Common myeloid progenitor, CD34-positive (primary cell): ENCODE measurements around the gene FOXP1.
A peak's percentile ranks its signal among the peaks of the same experiment; 100 is the strongest.

Source experiments
- CTCF ChIA-PET: fragments of 350-600 bp; sonication (Branson Sonifier 250); formaldehyde crosslinking; loops from one replicate; lab custom pipeline; 2021; ENCODE audit warnings: antibody characterized with exemption; lab: Charles Lee
- POLR2A ChIA-PET: fragments of 350-600 bp; sonication (Branson Sonifier 250); formaldehyde crosslinking; loops from one replicate; lab custom pipeline; 2021; ENCODE audit warnings: antibody characterized with exemption; lab: Charles Lee
- DNase-seq, 3 donors: peaks; one replicate each; pipeline versions ENCODE4 v3.0.0 to v3.0.0-alpha.2; 2013
- H3K27ac ChIP-seq, 2 experiments: 1 replicate in 1 of 2; 2 replicates in 1 of 2; pipeline ENCODE4 v1.7.0; 2013; ENCODE audit warnings: inconsistent platforms in 2 of 2, low read length in 2 of 2, mild to moderate bottlenecking in 2 of 2, low read depth in 1 of 2, moderate library complexity in 1 of 2; ENCODE audit not compliant: severe bottlenecking in 2 of 2, insufficient read depth in 1 of 2, poor library complexity in 1 of 2
- H3K27me3 ChIP-seq, 5 experiments: replicated peaks in 2 of 5; 1 replicate in 3 of 5; 2 replicates in 2 of 5; pipeline versions ENCODE4 v1.6.1 to v1.7.0; 2013; ENCODE audit warnings: low read length in 4 of 5, mild to moderate bottlenecking in 2 of 5, moderate library complexity in 2 of 5, inconsistent platforms in 1 of 5; ENCODE audit not compliant: insufficient read depth in 5 of 5, control insufficient read depth in 4 of 5
- H3K36me3 ChIP-seq, 4 experiments: 1 replicate in 2 of 4; 2 replicates in 2 of 4; pipeline versions ENCODE4 v1.6.1 to v1.7.0; 2013; ENCODE audit warnings: low read length in 3 of 4, control low read depth in 1 of 4, mild to moderate bottlenecking in 1 of 4; ENCODE audit not compliant: control insufficient read depth in 4 of 4, insufficient read depth in 4 of 4
- H3K4me1 ChIP-seq, 4 experiments: 1 replicate in 3 of 4; 2 replicates in 1 of 4; pipeline versions ENCODE4 v1.6.1 to v1.7.1; 2013; ENCODE audit warnings: low read length in 3 of 4, mild to moderate bottlenecking in 3 of 4, control low read depth in 1 of 4, inconsistent platforms in 1 of 4, moderate library complexity in 1 of 4; ENCODE audit not compliant: control insufficient read depth in 4 of 4, insufficient read depth in 4 of 4; ENCODE audit errors: control extremely low read depth in 1 of 4
- H3K4me3 ChIP-seq, 7 experiments: 1 replicate in 4 of 7; 2 replicates in 3 of 7; pipeline versions ENCODE4 v1.5.1 to v1.7.0; 2013; ENCODE audit warnings: mild to moderate bottlenecking in 7 of 7, low read length in 6 of 7, moderate library complexity in 6 of 7, inconsistent platforms in 2 of 7, low read depth in 2 of 7, control low read depth in 1 of 7; ENCODE audit not compliant: insufficient read depth in 4 of 7, control insufficient read depth in 1 of 7; ENCODE audit errors: extremely low read depth in 1 of 7
- H3K9me3 ChIP-seq, 5 experiments: 1 replicate in 4 of 5; 2 replicates in 1 of 5; pipeline versions ENCODE4 v1.6.1 to v1.7.1; 2013; ENCODE audit warnings: low read length in 4 of 5, mild to moderate bottlenecking in 2 of 5, inconsistent platforms in 1 of 5, low read depth in 1 of 5, moderate library complexity in 1 of 5; ENCODE audit not compliant: control insufficient read depth in 4 of 5, insufficient read depth in 2 of 5; ENCODE audit errors: control extremely low read depth in 1 of 5
- WGBS: methylation state at CpG from one replicate; pipeline ENCODE4 v1.1.5; 2013; ENCODE audit not compliant: insufficient coverage; 5-methylcytosine and 5-hydroxymethylcytosine counted together

The FOXP1 gene

GRCh38 chr3:71395927-71396695 lies 187.4 kb downstream of the FOXP1 start:
- no peak overlapping the region for H3K4me3 ChIP-seq
- WGBS = 68% methylated on average over 6 of the region's 7 CpGs
- ChIA-PET POLR2A (interaction anchor here (0.5 kb wide), 3 partner anchors 40 to 387 kb away, joined by 3 to 9 read pairs (median 3); no protein-coding TSS in a partner anchor), CTCF (interaction anchor here (0.8 to 2.2 kb wide), 13 partner anchors 9 to 154 kb away, joined by 3 to 10 read pairs (median 3); no protein-coding TSS in a partner anchor)
- no peak for DNase-seq
- peaks cover 35 to 82% (median 53%) of the 10 kb centered on the region in 4 experiments for H3K4me1 ChIP-seq
- no peaks in the 10 kb centered on the region for H3K27me3 ChIP-seq
- H3K27ac ChIP-seq = no peak overlapping the region
- H3K36me3 ChIP-seq = no peaks in the 10 kb centered on the region
- H3K9me3 ChIP-seq = no peaks in the 10 kb centered on the region

GRCh38 chr3:71395470-71395869 lies 188.1 kb downstream of the FOXP1 start:
- H3K27me3 ChIP-seq = no peaks in the 10 kb centered on the region
- POLR2A ChIA-PET = interaction anchor here (1.0 kb wide), 1 partner anchor 98 kb away, joined by 3 read pairs; no protein-coding TSS in a partner anchor
- no peak for DNase-seq
- CTCF ChIA-PET = interaction anchor here (0.8 to 2.2 kb wide), 11 partner anchors 10 to 116 kb away, joined by 3 to 8 read pairs (median 3); no protein-coding TSS in a partner anchor
- H3K36me3 ChIP-seq = no peaks in the 10 kb centered on the region
- H3K9me3 ChIP-seq = no peaks in the 10 kb centered on the region
- no peak overlapping the region for H3K4me3 ChIP-seq
- H3K27ac ChIP-seq = no peak overlapping the region
- WGBS = no CpG with 5 or more reads among the region's 3 CpGs
- H3K4me1 ChIP-seq = peaks cover 42 to 82% (median 57%) of the 10 kb centered on the region in 4 experiments

- H3K36me3 ChIP-seq = no peaks in the 10 kb centered on the region
- H3K27me3 ChIP-seq = no peaks in the 10 kb centered on the region
- no peak overlapping the region for H3K4me3 ChIP-seq
- no peak for DNase-seq
- CTCF ChIA-PET = interaction anchor here (0.6 to 1.1 kb wide), 3 partner anchors 17 to 206 kb away, joined by 3 read pairs; no protein-coding TSS in a partner anchor
- WGBS = 100% methylated on average over 1 of the region's 2 CpGs
- H3K27ac ChIP-seq = peak overlapping the region; percentile 97 to 98
- no peaks in the 10 kb centered on the region for H3K9me3 ChIP-seq
- H3K4me1 ChIP-seq = peaks cover 50 to 83% (median 70%) of the 10 kb centered on the region in 4 experiments
- POLR2A ChIA-PET = no interaction called here
Observed at GRCh38 chr3:71393745-71394144, 189.8 kb downstream of the FOXP1 start.

- no peaks in the 10 kb centered on the region for H3K27me3 ChIP-seq
Observed at GRCh38 chr3:71393093-71393492, 190.4 kb downstream of the FOXP1 start.

GRCh38 chr3:71392251-71392650 lies 191.3 kb downstream of the FOXP1 start:
- H3K4me1 ChIP-seq = peaks cover 57 to 85% (median 71%) of the 10 kb centered on the region in 4 experiments
- no peaks in the 10 kb centered on the region for H3K27me3 ChIP-seq
- ChIA-PET POLR2A (interaction anchor here (0.6 kb wide), 1 partner anchor 50 kb away, joined by 3 read pairs; no protein-coding TSS in a partner anchor), CTCF (interaction anchor here (1.0 to 1.5 kb wide), 3 partner anchors 26 to 93 kb away, joined by 3 read pairs; no protein-coding TSS in a partner anchor)
- no peaks in the 10 kb centered on the region for H3K36me3 ChIP-seq
- peak overlapping the region; percentile 97 to 98 for H3K27ac ChIP-seq
- WGBS = no CpG with 5 or more reads among the region's 2 CpGs
- peak overlapping the region in 2 of 7 experiments; percentile 42 to 69 for H3K4me3 ChIP-seq
- peak; percentile 58 to 88 (median 81) for DNase-seq
- H3K9me3 ChIP-seq = no peaks in the 10 kb centered on the region

More at GRCh38 chr3:71393093-71393492, 190.4 kb downstream of the FOXP1 start:
- H3K36me3 ChIP-seq = no peaks in the 10 kb centered on the region
- H3K9me3 ChIP-seq = no peaks in the 10 kb centered on the region
- peaks cover 52 to 83% (median 70%) of the 10 kb centered on the region in 4 experiments for H3K4me1 ChIP-seq
- ChIA-PET CTCF (interaction anchor here (0.6 to 1.1 kb wide), 2 partner anchors 26 to 207 kb away, joined by 3 read pairs; no protein-coding TSS in a partner anchor), POLR2A (no interaction called here)
- WGBS = no CpG with 5 or more reads among the region's 1 CpG
- H3K4me3 ChIP-seq = no peak overlapping the region
- H3K27ac ChIP-seq = peak overlapping the region; percentile 97 to 98
- DNase-seq = peak; percentile 48 to 87 (median 76)

GRCh38 chr3:71391361-71391760 lies 192.2 kb downstream of the FOXP1 start:
- H3K27ac ChIP-seq = peak overlapping the region; percentile 97 to 98
- no peaks in the 10 kb centered on the region for H3K36me3 ChIP-seq
- CTCF ChIA-PET = interaction anchor here (1.3 to 1.5 kb wide), 3 partner anchors 11 to 92 kb away, joined by 3 to 4 read pairs (median 3); no protein-coding TSS in a partner anchor
- H3K4me1 ChIP-seq = peaks cover 58 to 88% (median 72%) of the 10 kb centered on the region in 4 experiments
- POLR2A ChIA-PET = no interaction called here
- peak in 1 of 3 donors; percentile 35 for DNase-seq
- H3K9me3 ChIP-seq = no peaks in the 10 kb centered on the region
- 17% methylated on average over 6 of the region's 7 CpGs for WGBS
- peak overlapping the region in 6 of 7 experiments; percentile 5 to 69 (median 28) for H3K4me3 ChIP-seq
- no peaks in the 10 kb centered on the region for H3K27me3 ChIP-seq
